IMR-90 (cell line): ENCODE results near the gene ARL5C. TPM values are rescaled to one million over a fixed set of nuclear protein-coding genes. Genes with fewer than 3 reads are reported as not detected.

ENCODE experiments used
- ATAC-seq: fragments of 200-7000 bp; cut with Tn5 transposase; 2 replicates; pipeline ENCODE4 v1.9.1; 2020; ENCODE audit warnings: low read depth, mild to moderate bottlenecking, moderate library complexity
- BruUV-seq: library from RNA; stranded (reverse); fragments of 400-500 nt; replicated peaks from 2 replicates; lab custom pipeline; 2021; lab: Mats Ljungman, UMichigan
- CTCF ChIA-PET: fragments of 300-600 bp; formaldehyde crosslinking; extraction: SDS; loops from one replicate; lab custom pipeline; 2021; ENCODE audit warnings: antibody characterized with exemption; lab: Yijun Ruan, JAX
- POLR2A ChIA-PET: fragments of 300-600 bp; sonication (Branson Sonifier 250); formaldehyde crosslinking; loops from one replicate; lab custom pipeline; 2022; ENCODE audit warnings: antibody characterized with exemption; ENCODE audit not compliant: unreplicated experiment; lab: Charles Lee
- DNase-seq: peaks from one replicate; pipeline ENCODE4 v3.0.0; 2013
- H2AFZ ChIP-seq: replicated peaks from 2 replicates; pipeline ENCODE3; 2013; ENCODE audit warnings: low read length, mild to moderate bottlenecking; ENCODE audit not compliant: poor library complexity
- H2AK5ac ChIP-seq: 2 replicates; pipeline ENCODE4 v1.6.1; 2013; ENCODE audit warnings: low read depth, low read length, inconsistent platforms
- H2AK9ac ChIP-seq: replicated peaks from 2 replicates; pipeline ENCODE3; 2013; ENCODE audit warnings: mild to moderate bottlenecking, low read depth, low read length, moderate library complexity; ENCODE audit not compliant: poor library complexity
- H2BK120ac ChIP-seq: 2 replicates; pipeline ENCODE4 v1.6.1; 2013; ENCODE audit warnings: low read depth, low read length, inconsistent platforms
- H2BK15ac ChIP-seq: 3 replicates; pipeline ENCODE4 v1.6.1; 2013; ENCODE audit warnings: low read depth, low read length, inconsistent platforms
- H2BK20ac ChIP-seq: 2 replicates; pipeline ENCODE4 v1.6.1; 2013; ENCODE audit warnings: low read depth, mild to moderate bottlenecking, inconsistent platforms, low read length, moderate library complexity
- H2BK5ac ChIP-seq: 2 replicates; pipeline ENCODE4 v1.6.1; 2013; ENCODE audit warnings: mild to moderate bottlenecking, low read depth, low read length, inconsistent platforms; ENCODE audit not compliant: poor library complexity, severe bottlenecking
- H3K14ac ChIP-seq: replicated peaks from 2 replicates; pipeline ENCODE4 v1.6.1; 2013; ENCODE audit warnings: low read depth, low read length, inconsistent platforms
- H3K18ac ChIP-seq: 2 replicates; pipeline ENCODE4 v1.6.1; 2013; ENCODE audit warnings: low read depth, low read length, control low read depth
- H3K23ac ChIP-seq: 2 replicates; pipeline ENCODE4 v1.6.1; 2013; ENCODE audit warnings: low read depth, low read length, inconsistent platforms
- H3K27ac ChIP-seq: 2 replicates; pipeline ENCODE4 v1.5.1; 2013; ENCODE audit warnings: mild to moderate bottlenecking, control low read depth, low read length; ENCODE audit not compliant: insufficient read depth
- H3K27me3 ChIP-seq: 2 replicates; pipeline ENCODE4 v1.6.1; 2013; ENCODE audit warnings: low read length; ENCODE audit not compliant: control insufficient read depth, insufficient read depth
- H3K36me3 ChIP-seq: 2 replicates; pipeline ENCODE4 v1.6.1; 2013; ENCODE audit warnings: low read length, mixed read lengths; ENCODE audit not compliant: control insufficient read depth, insufficient read depth
- H3K4ac ChIP-seq: 2 replicates; pipeline ENCODE4 v1.6.1; 2013; ENCODE audit warnings: low read depth, low read length, inconsistent platforms
- H3K4me1 ChIP-seq: 2 replicates; pipeline ENCODE4 v1.6.1; 2013; ENCODE audit warnings: low read length, mixed read lengths; ENCODE audit not compliant: control insufficient read depth, insufficient read depth
- H3K4me2 ChIP-seq: 2 replicates; pipeline ENCODE4 v1.6.1; 2013; ENCODE audit warnings: low read depth, mild to moderate bottlenecking, control low read depth, low read length, moderate library complexity
- H3K4me3 ChIP-seq: 2 replicates; pipeline ENCODE4 v1.5.1; 2013; ENCODE audit warnings: low read depth, mild to moderate bottlenecking, control low read depth, low read length, moderate library complexity; ENCODE audit not compliant: insufficient read depth
- H3K56ac ChIP-seq: 2 replicates; pipeline ENCODE4 v1.6.1; 2013; ENCODE audit warnings: low read length, inconsistent platforms; ENCODE audit not compliant: insufficient read depth; ENCODE audit errors: extremely low read depth
- H3K79me1 ChIP-seq, 2 experiments: 2 replicates each; pipeline ENCODE4 v1.6.1; 2013; ENCODE audit warnings: low read length in 2 of 2, inconsistent platforms in 1 of 2, low read depth in 1 of 2
- H3K9ac ChIP-seq: 2 replicates; pipeline ENCODE4 v1.6.1; 2013; ENCODE audit warnings: low read depth, low read length, control low read depth
- H3K9me1 ChIP-seq: 2 replicates; pipeline ENCODE4 v1.6.1; 2013; ENCODE audit warnings: low read length, inconsistent platforms; ENCODE audit not compliant: insufficient read depth
- H3K9me3 ChIP-seq: 2 replicates; pipeline ENCODE4 v1.6.1; 2013; ENCODE audit warnings: low read length; ENCODE audit not compliant: control insufficient read depth, insufficient read depth
- H4K20me1 ChIP-seq: 2 replicates; pipeline ENCODE4 v1.6.1; 2013; ENCODE audit warnings: low read length, inconsistent platforms; ENCODE audit not compliant: insufficient read depth
- H4K5ac ChIP-seq: 2 replicates; pipeline ENCODE4 v1.6.1; 2013; ENCODE audit warnings: mild to moderate bottlenecking, low read depth, low read length, control low read depth
- H4K8ac ChIP-seq, 2 experiments: 2 replicates each; pipeline ENCODE4 v1.6.1; 2013; ENCODE audit warnings: low read depth in 2 of 2, low read length in 2 of 2, control low read depth in 1 of 2, inconsistent platforms in 1 of 2
- H4K91ac ChIP-seq: 2 replicates; pipeline ENCODE4 v1.6.1; 2013; ENCODE audit warnings: low read depth, low read length, inconsistent platforms; ENCODE audit not compliant: insufficient read depth
- CEBPB ChIP-seq: IDR thresholded peaks from 2 replicates; pipeline ENCODE4 v1.6.1; 2012; ENCODE audit warnings: low read depth, low read length, improper control_type of control experiment
- CTCF ChIP-seq: conservative IDR thresholded peaks from 2 replicates; pipeline ENCODE4 v1.5.1; 2012; ENCODE audit warnings: mild to moderate bottlenecking, low read depth, low read length, improper control_type of control experiment
- ELK1 ChIP-seq: fragments of 150-350 bp; IDR thresholded peaks from 2 replicates; pipeline ENCODE4 v1.6.1; 2016; ENCODE audit warnings: low read depth, mild to moderate bottlenecking, low read length, moderate library complexity, borderline replicate concordance
- MXI1 ChIP-seq: IDR thresholded peaks from 2 replicates; pipeline ENCODE4 v1.6.1; 2012; ENCODE audit warnings: low read depth, mild to moderate bottlenecking, low read length, moderate library complexity, borderline replicate concordance
- RFX5 ChIP-seq: IDR thresholded peaks from 2 replicates; pipeline ENCODE4 v1.8.0; 2012; ENCODE audit warnings: low read depth, mild to moderate bottlenecking, low read length, moderate library complexity
- USF2 ChIP-seq: fragments of 150-350 bp; IDR thresholded peaks from 2 replicates; pipeline ENCODE4 v1.6.1; 2017; ENCODE audit warnings: mild to moderate bottlenecking, antibody characterized with exemption, low read length, low read depth
- WGBS, 2 experiments: methylation state at CpG; one replicate each; pipeline versions ENCODE4 v1.1.5 to v1.1.7; 2013; ENCODE audit warnings: missing lambda C conversion rate in 2 of 2; ENCODE audit not compliant: insufficient read length in 1 of 2; ENCODE audit errors: extremely low coverage in 2 of 2; 5-methylcytosine and 5-hydroxymethylcytosine counted together
- dilution Hi-C: fragments of 300-500 bp; cut with HindIII; formaldehyde crosslinking; loops from one replicate; pipeline ENCODE4 v1.14.3; 2018; ENCODE audit warnings: low sequenced_read_pairs; ENCODE audit not compliant: unreplicated experiment
- in situ Hi-C: fragments of 300-500 bp; cut with MboI; formaldehyde crosslinking; loops from 3 replicates; pipeline ENCODE4 v1.14.3; 2019; ENCODE audit warnings: low sequenced_read_pairs, inconsistent platforms, mixed read lengths
- intact Hi-C: fragments of 100-400 bp; cut with micrococcal nuclease; formaldehyde crosslinking; loops from 2 replicates; pipeline ENCODE4 v1.10.0; 2022
- polyA plus RNA-seq, 3 experiments: library from polyadenylated mRNA; depleted of rRNA; stranded (reverse); fragments of >200 nt; gene quantifications; 2 replicates each; pipeline ENCODE4 v1.2.3, GENCODE V29; 2012; ENCODE audit warnings: low replicate concordance in 1 of 3
- total RNA-seq: library from RNA; depleted of rRNA; stranded (reverse); fragments of >200 nt; gene quantifications from 2 replicates; pipeline ENCODE4 v1.2.3, GENCODE V29; 2012

The ARL5C gene
- total and polyA plus RNA-seq, 2 of the 4 experiments (the other 2 are of a cell fraction), result not detected

GRCh38 chr17:39200070-39200879 lies 34.3 kb upstream of the ARL5C start, which contains the start of gene RPL19 (continued):
- TF ChIP-seq CTCF, result no peak

- dilution Hi-C loops (no loop called here), in situ Hi-C loops (no loop called here), intact Hi-C loops (no loop called here)
- peak overlapping the region; percentile 37 for H3K4me3 ChIP-seq
- H3K9ac ChIP-seq, result peak overlapping the region; percentile 70
- H3K56ac ChIP-seq, result peak overlapping the region; percentile 94
- ATAC-seq (peak; percentile 52), DNase-seq (peak; percentile 96)
- peak overlapping the region; percentile 98 for H2AK9ac ChIP-seq
- peak overlapping the region; percentile 63 for H3K4me2 ChIP-seq
- no peaks in the 10 kb centered on the region for H3K9me3 ChIP-seq
- H3K79me1 ChIP-seq, result peaks cover 42 to 71% of the 10 kb centered on the region in 2 experiments
- CTCF ChIA-PET, result interaction anchor here (0.7 to 1.4 kb wide), 2 partner anchors 9 to 32 kb away, joined by 3 to 8 read pairs; no protein-coding TSS in a partner anchor
- peak overlapping the region; percentile 85 to 96 for H4K8ac ChIP-seq
- H3K36me3 ChIP-seq, result peaks cover 34% of the 10 kb centered on the region
- H3K9me1 ChIP-seq, result peaks cover 21% of the 10 kb centered on the region
- peak overlapping the region; percentile 7; the same call in 1 of the 2 replicates for H3K18ac ChIP-seq
- peak overlapping the region; percentile 79 for H3K27ac ChIP-seq
- peak; percentile 97 for TF ChIP-seq USF2
- TF ChIP-seq MXI1, result no peak
- TF ChIP-seq RFX5, result no peak
- no peak for TF ChIP-seq CTCF
- peak; percentile 21; the same call in 1 of the 2 replicates for TF ChIP-seq ELK1
- peak; percentile 87 for TF ChIP-seq CEBPB
- H3K14ac ChIP-seq, result peak overlapping the region; percentile 98
- H2BK5ac ChIP-seq, result peak overlapping the region; percentile 97
- POLR2A ChIA-PET, result interaction anchor here (0.5 to 0.7 kb wide), 6 partner anchors 9 to 244 kb away, joined by 4 to 18 read pairs (median 7); no protein-coding TSS in a partner anchor
- BruUV-seq, result no TSS peak
- H3K4ac ChIP-seq, result peak overlapping the region; percentile 96
- H4K91ac ChIP-seq, result peak overlapping the region; percentile 91
- H2BK120ac ChIP-seq, result peak overlapping the region; percentile 43; the same call in 1 of the 2 replicates
- H4K5ac ChIP-seq, result peak overlapping the region; percentile 50
- peak overlapping the region; percentile 75 for H2AFZ ChIP-seq
- peaks cover 19% of the 10 kb centered on the region for H3K4me1 ChIP-seq
- H2AK5ac ChIP-seq, result peak overlapping the region; percentile 99
- H3K23ac ChIP-seq, result peak overlapping the region; percentile 72; the same call in 1 of the 2 replicates
- no CpG with 5 or more reads among the region's 10 CpGs for WGBS, 2 experiments
- peaks cover 40% of the 10 kb centered on the region for H4K20me1 ChIP-seq
- no peaks in the 10 kb centered on the region for H3K27me3 ChIP-seq
- H2BK20ac ChIP-seq, result peak overlapping the region; percentile 47; the same call in 1 of the 2 replicates
- H2BK15ac ChIP-seq, result no peak overlapping the region; the same call in 2 of the 3 replicates
These were observed 33.8 kb upstream of the ARL5C start for GRCh38 chr17:39199820-39200069.
